HG03457 (cell line): Measurements from ENCODE around the gene IRAG1.

Source experiments
- ATAC-seq: cut with Tn5 transposase; IDR thresholded peaks from one replicate; pipeline ENCODE4 v1.9.1; 2021; ENCODE audit warnings: moderate number of reproducible peaks; ENCODE audit not compliant: unreplicated experiment

IRAG1 gene

GRCh38 chr11:10669258-10670033 lies 24.1 kb downstream of the IRAG1 start:
- ATAC-seq, result no peak

- no peak for ATAC-seq
Observed at GRCh38 chr11:10667521-10667885, 26.1 kb downstream of the IRAG1 start.

- ATAC-seq, result no peak
Observed at GRCh38 chr11:10666556-10667520, 26.7 kb downstream of the IRAG1 start.

DNA sequence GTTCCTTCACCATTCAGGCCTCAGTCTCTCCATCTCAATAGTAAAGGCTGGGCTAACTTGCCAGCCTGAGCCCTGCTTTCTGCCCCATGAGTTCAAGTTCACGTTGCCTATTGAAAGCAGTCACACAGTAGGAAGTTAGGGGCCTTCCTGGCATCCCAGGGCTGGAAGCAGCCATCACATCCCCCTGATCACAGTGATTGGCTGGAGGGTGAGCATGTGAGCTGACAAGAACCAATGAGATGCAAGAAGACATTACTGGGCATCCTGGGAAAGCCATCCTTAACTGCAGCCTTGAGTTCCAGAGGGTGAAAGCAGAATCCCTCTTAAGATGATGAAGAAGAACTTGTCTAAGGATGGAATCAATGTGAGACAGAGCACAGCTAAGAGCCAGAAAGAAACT lies 29.1 kb downstream of the IRAG1 start:
- ATAC-seq, result no peak

DNA sequence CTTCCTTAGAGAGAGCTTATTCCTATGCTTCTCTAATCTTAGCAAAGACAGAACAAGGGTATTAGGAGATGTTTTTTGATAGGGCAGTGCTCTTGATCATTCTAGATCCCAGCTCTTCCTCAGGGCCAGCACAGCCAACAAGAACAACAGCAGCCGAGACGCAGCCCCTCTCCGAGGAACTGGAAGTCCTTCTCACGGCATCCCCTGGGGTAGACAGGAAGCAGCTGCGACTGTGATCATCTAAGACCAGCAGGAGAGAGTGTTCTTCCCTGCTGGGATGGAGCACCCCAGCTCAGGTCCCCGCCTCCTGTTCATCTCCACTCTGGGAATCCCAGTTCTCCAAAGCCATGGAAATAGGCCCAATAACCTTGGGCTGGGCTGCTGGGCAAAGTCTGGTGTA lies 29.6 kb downstream of the IRAG1 start:
- no peak for ATAC-seq

GRCh38 chr11:10663365-10663764 lies 30.2 kb downstream of the IRAG1 start:
- ATAC-seq, result no peak

GRCh38 chr11:10660323-10660722 lies 33.2 kb downstream of the IRAG1 start:
- ATAC-seq, result no peak

- no peak for ATAC-seq
Observed at GRCh38 chr11:10659339-10660216, 34.0 kb downstream of the IRAG1 start.

DNA sequence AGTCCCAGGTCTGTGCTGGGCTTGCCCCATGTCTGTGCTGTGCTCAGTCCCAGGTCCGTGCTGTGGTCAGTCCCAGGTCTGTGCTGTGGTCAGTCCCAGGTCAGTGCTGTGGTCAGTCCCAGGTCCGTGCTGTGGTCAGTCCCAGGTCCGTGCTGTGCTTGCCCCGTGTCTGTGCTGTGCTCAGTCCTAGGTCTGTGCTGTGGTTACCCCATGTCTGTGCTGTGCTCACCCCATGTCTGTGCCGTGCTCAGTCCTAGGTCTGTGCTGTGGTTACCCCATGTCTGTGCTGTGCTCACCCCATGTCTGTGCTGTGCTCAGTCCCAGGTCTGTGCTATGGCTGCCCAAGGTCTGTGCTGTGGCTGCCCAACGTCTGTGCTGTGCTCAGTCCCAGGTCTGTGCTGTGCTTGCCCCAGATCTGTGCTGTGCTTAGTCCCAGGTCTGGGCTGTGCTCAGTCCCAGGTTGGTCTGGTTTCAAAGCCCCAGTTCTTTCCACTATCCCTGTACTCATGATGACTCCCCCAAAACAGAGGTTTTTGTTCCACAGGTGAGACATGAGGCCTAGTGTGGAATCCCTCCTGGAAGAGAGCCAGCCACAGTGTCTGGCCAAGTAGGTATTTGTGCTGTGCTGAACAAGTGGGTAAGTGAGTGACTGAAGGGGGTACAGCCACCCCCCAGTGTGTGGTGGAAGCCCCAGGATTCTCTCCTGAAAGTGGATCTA lies 34.8 kb downstream of the IRAG1 start:
- ATAC-seq, result no peak

DNA sequence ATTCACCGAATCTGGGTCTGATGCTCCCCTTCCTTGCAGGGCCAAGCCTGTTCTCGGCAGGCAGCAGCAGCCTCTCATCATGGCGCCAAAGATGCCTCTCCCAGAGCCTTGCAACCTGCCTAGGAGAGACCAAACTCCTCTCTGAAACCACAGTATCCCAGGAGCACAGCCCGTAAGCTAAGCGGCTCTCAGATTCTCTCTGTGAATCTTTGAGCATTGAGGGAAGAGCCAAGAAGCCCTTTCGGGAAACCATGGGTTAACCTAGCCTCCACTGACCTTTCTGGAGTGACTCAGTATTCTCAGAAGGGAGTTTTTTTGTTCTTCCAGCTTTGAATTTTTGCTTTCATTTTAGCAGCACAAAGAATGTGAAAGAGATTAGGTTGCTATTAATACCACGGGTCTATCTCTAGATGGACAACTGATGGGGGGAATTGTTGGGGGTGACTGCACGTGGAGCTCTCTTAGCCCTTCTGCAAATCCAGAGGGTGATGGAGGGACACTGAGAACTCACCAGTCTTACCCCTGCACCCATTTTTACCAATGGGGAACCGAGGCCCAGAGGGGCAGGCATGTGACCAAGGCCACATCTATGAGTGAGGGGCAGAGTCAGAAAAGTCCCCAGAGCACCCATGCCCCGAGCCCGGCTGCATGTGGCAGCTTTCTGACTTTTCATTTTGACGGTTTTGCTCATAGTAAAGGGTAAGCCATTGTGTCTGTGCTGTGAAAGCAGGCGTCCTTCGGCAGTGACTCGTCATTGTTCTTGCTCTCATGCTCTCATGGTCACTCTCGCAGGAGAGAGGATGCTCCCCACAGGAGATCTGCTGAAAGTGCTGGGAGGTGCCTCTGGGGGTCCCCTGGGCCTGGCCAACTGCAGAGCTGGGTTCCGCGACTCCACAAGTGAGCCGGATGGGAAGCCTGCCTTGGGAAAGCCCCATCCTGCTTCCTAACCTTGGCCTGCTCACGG lies 36.0 kb downstream of the IRAG1 start:
- no peak for ATAC-seq

DNA sequence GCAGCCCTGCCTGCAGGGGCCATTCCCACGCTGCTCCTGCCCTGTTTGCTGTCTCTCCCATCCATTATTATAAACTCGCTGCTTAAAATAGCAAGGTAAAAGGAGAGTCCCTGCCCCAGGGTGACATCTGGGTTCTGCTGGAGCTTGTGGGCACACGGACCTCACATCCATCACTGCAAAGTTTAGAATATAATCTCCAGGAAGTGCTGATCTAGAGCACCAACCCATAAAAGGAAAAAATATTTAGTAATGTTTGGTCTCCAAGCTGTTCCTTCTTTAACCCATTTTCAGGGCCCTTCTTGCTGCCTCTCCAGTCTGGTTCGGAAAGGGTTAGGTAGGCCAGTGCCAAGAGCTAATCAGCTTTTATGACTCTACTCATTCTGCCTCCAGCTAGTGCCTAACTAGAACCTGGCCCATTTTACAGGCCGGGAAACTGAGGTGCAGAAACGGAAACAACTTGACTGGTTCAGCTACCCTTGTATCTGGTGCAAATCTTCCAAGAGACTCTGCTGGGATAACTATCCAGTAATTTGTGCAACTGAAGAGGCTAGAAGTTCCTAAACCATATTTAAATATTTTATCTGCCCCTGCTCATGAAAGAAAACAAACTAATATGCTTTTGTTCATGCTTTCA lies 37.5 kb downstream of the IRAG1 start:
- ATAC-seq, result no peak

- ATAC-seq, result no peak
Observed at GRCh38 chr11:10655227-10655626, 38.3 kb downstream of the IRAG1 start.

DNA sequence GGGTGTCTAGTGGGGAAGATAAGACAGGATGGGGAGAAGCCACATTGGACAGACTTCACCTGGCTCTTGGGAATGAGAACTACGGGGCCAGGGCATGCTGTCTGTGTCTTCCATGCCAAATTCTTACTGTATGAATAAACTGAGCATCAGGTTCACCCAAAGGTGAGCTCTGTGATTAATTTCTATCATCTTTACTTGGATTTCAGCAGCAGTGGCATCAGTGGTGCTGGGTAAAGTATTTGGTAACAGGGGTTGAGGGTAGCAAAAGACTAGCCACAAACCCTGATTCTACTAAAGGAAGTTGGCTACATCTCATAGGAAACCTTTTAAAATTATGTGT lies 38.8 kb downstream of the IRAG1 start:
- no peak for ATAC-seq

- ATAC-seq, result no peak
Observed at GRCh38 chr11:10653946-10654810, 39.4 kb downstream of the IRAG1 start.

- no peak for ATAC-seq
Observed at GRCh38 chr11:10653261-10653660, 40.3 kb downstream of the IRAG1 start.

- no peak for ATAC-seq
Observed at GRCh38 chr11:10651656-10652361, 41.7 kb downstream of the IRAG1 start.

DNA sequence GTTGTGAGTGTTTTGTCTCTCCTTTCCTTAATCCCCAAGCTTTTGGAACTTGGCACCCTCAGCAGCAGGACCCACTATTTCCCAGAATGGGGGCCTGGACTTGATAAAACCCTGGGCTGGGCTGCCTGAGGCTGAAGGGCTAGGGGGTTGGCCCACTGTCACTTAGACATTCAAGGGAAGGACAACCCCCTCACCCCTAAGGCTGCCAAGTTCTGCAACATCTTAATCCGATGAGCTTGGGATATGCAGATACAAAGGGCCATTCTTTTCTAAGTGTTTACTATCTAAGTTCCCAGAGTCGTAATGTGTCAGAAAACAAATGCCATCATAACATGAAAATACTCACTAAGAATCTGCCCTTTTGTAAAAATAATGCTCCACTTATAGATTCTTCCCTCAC lies 42.9 kb downstream of the IRAG1 start:
- no peak for ATAC-seq
